Measurements from ENCODE around the gene CDH2.

DNA sequence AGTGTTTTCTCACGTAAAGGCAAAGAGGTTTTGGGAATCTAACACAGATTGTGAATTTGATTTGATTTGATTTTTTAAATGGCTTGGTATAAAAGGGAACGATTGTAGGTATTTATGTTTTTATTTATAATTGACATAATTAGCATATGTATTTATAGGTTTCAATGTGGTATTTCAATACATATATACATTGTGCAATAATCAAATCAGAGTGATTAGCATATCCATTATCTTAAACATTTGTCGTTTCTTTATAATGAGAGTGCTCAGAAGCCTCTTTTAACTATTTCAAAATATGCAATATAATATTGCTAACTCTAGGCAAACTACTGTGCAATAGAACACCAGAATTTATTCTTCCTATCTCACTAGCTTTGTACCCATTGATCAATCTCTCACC lies 35.1 kb upstream of the CDH2 start:
- TF ChIP-seq, protein P1, sequence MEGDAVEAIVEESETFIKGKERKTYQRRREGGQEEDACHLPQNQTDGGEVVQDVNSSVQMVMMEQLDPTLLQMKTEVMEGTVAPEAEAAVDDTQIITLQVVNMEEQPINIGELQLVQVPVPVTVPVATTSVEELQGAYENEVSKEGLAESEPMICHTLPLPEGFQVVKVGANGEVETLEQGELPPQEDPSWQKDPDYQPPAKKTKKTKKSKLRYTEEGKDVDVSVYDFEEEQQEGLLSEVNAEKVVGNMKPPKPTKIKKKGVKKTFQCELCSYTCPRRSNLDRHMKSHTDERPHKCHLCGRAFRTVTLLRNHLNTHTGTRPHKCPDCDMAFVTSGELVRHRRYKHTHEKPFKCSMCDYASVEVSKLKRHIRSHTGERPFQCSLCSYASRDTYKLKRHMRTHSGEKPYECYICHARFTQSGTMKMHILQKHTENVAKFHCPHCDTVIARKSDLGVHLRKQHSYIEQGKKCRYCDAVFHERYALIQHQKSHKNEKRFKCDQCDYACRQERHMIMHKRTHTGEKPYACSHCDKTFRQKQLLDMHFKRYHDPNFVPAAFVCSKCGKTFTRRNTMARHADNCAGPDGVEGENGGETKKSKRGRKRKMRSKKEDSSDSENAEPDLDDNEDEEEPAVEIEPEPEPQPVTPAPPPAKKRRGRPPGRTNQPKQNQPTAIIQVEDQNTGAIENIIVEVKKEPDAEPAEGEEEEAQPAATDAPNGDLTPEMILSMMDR (IDR thresholded peaks at IDR 0.05; ENCODE audit: low read depth, low read length) = no peak
- no peak for TF ChIP-seq EZH2phosphoT487 (IDR thresholded peaks at IDR 0.05; ENCODE audit: low read depth)
